Ovary (tissue), 9 donors: ENCODE data around the gene PLAGL1. TPM values are rescaled to one million over a fixed set of nuclear protein-coding genes. Genes with fewer than 3 reads are reported as not detected.

Source experiments
- DNase-seq, 5 donors: peaks; one replicate each; pipeline ENCODE4 v3.0.0-alpha.2; 2019 to 2020
- H3K27ac ChIP-seq, 2 donors: fragments of 200-600 bp; one replicate each; pipeline versions ENCODE4 v1.5.1 to v1.8.0; 2019 to 2022
- H3K27me3 ChIP-seq: fragments of 200-600 bp; one replicate; pipeline ENCODE4 v1.8.0; 2022
- H3K36me3 ChIP-seq: fragments of 200-600 bp; sonication (generic); one replicate; pipeline ENCODE4 v1.5.1; 2019
- H3K4me1 ChIP-seq: one replicate; pipeline ENCODE4 v1.8.1; 2013; ENCODE audit warnings: mild to moderate bottlenecking, moderate library complexity; ENCODE audit not compliant: insufficient read depth
- H3K4me3 ChIP-seq: fragments of 200-600 bp; sonication (generic); one replicate; pipeline ENCODE4 v1.5.1; 2017
- H3K9me3 ChIP-seq, 2 donors: fragments of 200-600 bp in 1 of 2; sonication (generic) in 1 of 2; one replicate each; pipeline versions ENCODE4 v1.5.1 to v1.8.1; 2013 to 2019; ENCODE audit warnings: mild to moderate bottlenecking in 1 of 2, moderate library complexity in 1 of 2
- EP300 ChIP-seq: sonication (generic); formaldehyde crosslinking; IDR thresholded peaks from one replicate; pipeline ENCODE4 v1.6.1; 2017; ENCODE audit warnings: antibody characterized with exemption
- POLR2A ChIP-seq: fragments of 450-650 bp; IDR thresholded peaks from one replicate; pipeline ENCODE4 v1.6.1; 2017; ENCODE audit warnings: antibody characterized with exemption, mild to moderate bottlenecking, moderate library complexity
- WGBS, 3 donors: extraction: QIAGEN DNeasy Blood & Tissue Kit in 1 of 3; methylation state at CpG; one replicate each; pipeline versions ENCODE4 v1.1.5 to v1.1.7; 2013 to 2017; 5-methylcytosine and 5-hydroxymethylcytosine counted together
- intact Hi-C, 4 donors: fragments of 100-400 bp; cut with DNase I; formaldehyde crosslinking; loops; one replicate each; pipeline versions ENCODE4 v1.11.0 to v1.15.1; 2022 to 2023
- polyA plus RNA-seq, 2 donors: library from polyadenylated mRNA; stranded (reverse); fragments of 200-250 nt in 1 of 2; fragments of 350-450 nt in 1 of 2; fragmentation: Illumina TruSeq in 1 of 2; extraction: RNeasy Lipid Tissue Mini Kit (QIAGEN cat#74804) in 1 of 2; gene quantifications; one replicate each; pipeline ENCODE4 v1.2.3, GENCODE V29; 2013 to 2014
- total RNA-seq, 7 donors: library from RNA; depleted of rRNA in 2 of 7; stranded (reverse); fragments of >200 nt in 2 of 7; fragmentation: NEBNext Ultra II Directional in 3 of 7; extraction: Animal tissue kit (Norgen Biotek cat#: 25700) in 3 of 7; gene quantifications; one replicate each; pipeline versions ENCODE4 v1.1.0 to v1.2.4, GENCODE V29; 2016 to 2023
- TF ChIP-seq, protein P1 (sequence below), 3 donors: fragments of 450-650 bp in 2 of 3; fragments of 200-600 bp in 1 of 3; IDR thresholded peaks; one replicate each; pipeline versions ENCODE4 v1.5.1 to v1.8.0; 2016 to 2022; ENCODE audit warnings: antibody characterized with exemption in 3 of 3, mild to moderate bottlenecking in 1 of 3
- donor health status: DM: no; HTN: no; CAD: no; lungs with moderate emphysema.
- donor health status: DM: no; HTN: no; CAD: no.
- donor health status: Bipolar disorder and iron deficiency.
- donor health status: DM: yes; HTN: yes; CAD: no.
- donor health status: DM: no; HTN: no; CAD: no.
- donor health status: DM: yes; HTN: yes; CAD: no.

The PLAGL1 gene
- total and polyA plus RNA-seq, 9 donors = 17.8 to 53.4 (median 32.1) TPM

- no peak for DNase-seq
- peaks cover 6% of the 10 kb centered on the region for H3K4me1 ChIP-seq
- intact Hi-C loops = no loop called here
- WGBS, 3 donors = 91 to 95% (median 93%) methylated on average over 4 of the region's 4 CpGs
- no peaks in the 10 kb centered on the region for H3K36me3 ChIP-seq
- no peak overlapping the region for H3K4me3 ChIP-seq
- no peaks in the 10 kb centered on the region for H3K27me3 ChIP-seq
- H3K27ac ChIP-seq = no peak overlapping the region
- no peaks in the 10 kb centered on the region for H3K9me3 ChIP-seq
- TF ChIP-seq, protein P1, sequence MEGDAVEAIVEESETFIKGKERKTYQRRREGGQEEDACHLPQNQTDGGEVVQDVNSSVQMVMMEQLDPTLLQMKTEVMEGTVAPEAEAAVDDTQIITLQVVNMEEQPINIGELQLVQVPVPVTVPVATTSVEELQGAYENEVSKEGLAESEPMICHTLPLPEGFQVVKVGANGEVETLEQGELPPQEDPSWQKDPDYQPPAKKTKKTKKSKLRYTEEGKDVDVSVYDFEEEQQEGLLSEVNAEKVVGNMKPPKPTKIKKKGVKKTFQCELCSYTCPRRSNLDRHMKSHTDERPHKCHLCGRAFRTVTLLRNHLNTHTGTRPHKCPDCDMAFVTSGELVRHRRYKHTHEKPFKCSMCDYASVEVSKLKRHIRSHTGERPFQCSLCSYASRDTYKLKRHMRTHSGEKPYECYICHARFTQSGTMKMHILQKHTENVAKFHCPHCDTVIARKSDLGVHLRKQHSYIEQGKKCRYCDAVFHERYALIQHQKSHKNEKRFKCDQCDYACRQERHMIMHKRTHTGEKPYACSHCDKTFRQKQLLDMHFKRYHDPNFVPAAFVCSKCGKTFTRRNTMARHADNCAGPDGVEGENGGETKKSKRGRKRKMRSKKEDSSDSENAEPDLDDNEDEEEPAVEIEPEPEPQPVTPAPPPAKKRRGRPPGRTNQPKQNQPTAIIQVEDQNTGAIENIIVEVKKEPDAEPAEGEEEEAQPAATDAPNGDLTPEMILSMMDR (IDR thresholded peaks at IDR 0.05) = no peak
- no peak for TF ChIP-seq EP300
- TF ChIP-seq POLR2A = no peak
Measured at GRCh38 chr6:144035416-144035815, 27.4 kb upstream of the PLAGL1 start.

DNA sequence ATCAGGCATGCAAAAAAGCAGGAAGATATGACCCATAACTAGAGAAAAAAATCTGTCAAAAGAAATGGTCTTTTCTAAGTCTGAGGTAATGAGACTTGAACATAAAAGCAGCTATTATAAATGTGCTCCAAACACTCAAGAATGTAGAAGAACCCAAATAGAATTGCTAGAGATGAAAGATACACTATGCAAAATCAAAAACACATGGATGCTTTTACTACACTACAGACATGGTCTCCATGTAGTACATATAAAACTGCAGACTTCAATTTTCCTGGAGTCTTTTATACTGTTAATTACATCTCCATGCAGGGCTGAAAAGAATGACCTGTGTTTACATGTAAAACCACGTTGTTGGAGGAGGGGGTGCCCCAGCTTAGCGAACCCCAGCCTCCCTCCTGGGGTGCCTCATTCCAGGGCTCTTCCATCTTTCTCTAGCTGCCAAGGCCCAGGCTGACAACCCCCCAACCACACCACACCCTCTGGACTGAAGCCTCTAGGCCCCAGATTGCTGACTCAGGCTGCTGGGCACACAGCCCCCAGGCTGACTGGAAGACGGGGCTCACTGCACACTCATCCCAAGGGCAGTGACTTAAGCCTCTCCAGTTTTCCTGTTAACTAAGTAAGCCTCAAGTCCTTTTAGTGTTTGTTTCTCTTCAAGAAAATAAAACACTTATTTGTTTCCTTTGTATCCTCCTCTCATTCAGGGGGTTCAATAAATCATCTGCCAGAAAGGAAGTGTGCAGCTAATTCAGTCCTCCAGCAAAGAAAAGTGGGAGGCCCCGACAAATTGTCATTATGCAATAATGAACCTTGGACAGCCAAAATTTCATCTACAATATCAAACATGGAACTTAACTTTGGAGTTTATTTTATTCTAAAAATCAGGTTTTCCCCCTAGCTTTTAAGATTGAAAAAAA is 26.0 kb upstream of the PLAGL1 start:
- no peaks in the 10 kb centered on the region for H3K36me3 ChIP-seq
- no peaks in the 10 kb centered on the region for H3K9me3 ChIP-seq
- no peak overlapping the region for H3K4me3 ChIP-seq
- no peaks in the 10 kb centered on the region for H3K27me3 ChIP-seq
- WGBS, 3 donors = 53 to 56% (median 55%) methylated on average over 4 of the region's 4 CpGs
- no peak for DNase-seq
- H3K27ac ChIP-seq = no peak overlapping the region
- intact Hi-C loops = no loop called here
- peaks cover 6% of the 10 kb centered on the region for H3K4me1 ChIP-seq
- TF ChIP-seq, protein P1 (IDR thresholded peaks at IDR 0.05) = no peak
- TF ChIP-seq POLR2A = no peak
- no peak for TF ChIP-seq EP300

GRCh38 chr6:144029452-144029851 is 21.4 kb upstream of the PLAGL1 start:
- TF ChIP-seq POLR2A (no peak), EP300 (no peak)
- TF ChIP-seq, protein P1 (IDR thresholded peaks at IDR 0.05) = no peak
- intact Hi-C loops = no loop called here
- WGBS, 3 donors = 80 to 84% (median 83%) methylated on average over 3 of the region's 3 CpGs
- no peaks in the 10 kb centered on the region for H3K9me3 ChIP-seq
- no peaks in the 10 kb centered on the region for H3K36me3 ChIP-seq
- no peaks in the 10 kb centered on the region for H3K4me1 ChIP-seq
- H3K4me3 ChIP-seq = no peak overlapping the region
- no peak for DNase-seq
- no peak overlapping the region for H3K27ac ChIP-seq
- no peaks in the 10 kb centered on the region for H3K27me3 ChIP-seq

DNA sequence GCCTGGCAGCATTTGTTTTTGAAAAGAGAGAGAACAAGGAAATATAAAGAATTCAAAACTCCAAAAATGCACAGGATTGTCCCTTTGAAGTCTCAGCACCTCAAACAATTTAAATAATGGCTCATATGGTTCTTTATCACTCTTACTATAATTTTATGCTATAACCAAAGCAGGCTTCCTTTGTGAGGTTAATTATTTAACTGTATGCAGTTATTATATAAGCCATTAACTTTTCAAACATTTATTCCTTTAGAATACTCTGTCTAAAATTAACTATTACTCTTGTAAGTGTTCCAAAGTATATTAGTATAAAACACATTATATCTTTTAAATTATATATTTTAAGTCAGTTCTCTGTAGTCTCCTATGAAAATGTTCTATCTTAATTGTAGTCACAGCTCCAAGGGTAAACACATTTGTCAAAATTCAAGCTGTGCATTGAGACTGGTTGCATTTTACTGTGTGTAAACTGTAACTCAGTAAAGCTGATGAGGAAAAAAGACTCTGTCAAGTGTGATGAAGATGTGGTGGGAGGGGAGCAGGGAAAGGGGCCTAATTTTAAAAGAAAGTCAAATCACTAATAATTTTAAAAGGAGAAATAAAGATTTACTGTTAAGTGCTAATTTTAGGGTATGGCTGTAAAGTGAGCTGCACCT is 20.0 kb upstream of the PLAGL1 start:
- no peak for TF ChIP-seq POLR2A
- TF ChIP-seq, protein P1 (IDR thresholded peaks at IDR 0.05) = no peak
- TF ChIP-seq EP300 = no peak
- Histone ChIP-seq H3K4me3 (no peak overlapping the region), H3K36me3 (no peaks in the 10 kb centered on the region), H3K9me3 (no peaks in the 10 kb centered on the region), H3K27me3 (no peaks in the 10 kb centered on the region), H3K4me1 (no peaks in the 10 kb centered on the region), H3K27ac (no peak overlapping the region)
- intact Hi-C loops = no loop called here
- no peak for DNase-seq
